PC-9 (cell line): ENCODE results near the gene TDP2. TPM values are rescaled to one million over a fixed set of nuclear protein-coding genes. Genes with fewer than 3 reads are reported as not detected.

Source experiments
- BruUV-seq: library from RNA; stranded (reverse); fragments of 400-500 nt; replicated peaks from 2 replicates; lab custom pipeline; 2021; lab: Mats Ljungman, UMichigan
- CTCF ChIA-PET: fragments of 300-600 bp; sonication (Branson Sonifier 250); formaldehyde crosslinking; loops from one replicate; lab custom pipeline; 2022; ENCODE audit warnings: antibody characterized with exemption; lab: Charles Lee
- POLR2A ChIA-PET: fragments of 300-600 bp; sonication (Branson Sonifier 250); formaldehyde crosslinking; loops from one replicate; lab custom pipeline; 2022; ENCODE audit warnings: antibody characterized with exemption; ENCODE audit not compliant: unreplicated experiment; lab: Charles Lee
- DNase-seq, 2 experiments: peaks; one replicate each; pipeline versions ENCODE4 v3.0.0 to v3.0.0-alpha.2; 2015 to 2022; ENCODE audit warnings: mixed read lengths in 1 of 2
- H2AFZ ChIP-seq: fragments of 200-600 bp; sonication (generic); 2 replicates; pipeline ENCODE4 v1.8.1; 2017; ENCODE audit warnings: antibody characterized with exemption
- H3F3A ChIP-seq: fragments of 200-600 bp; sonication (generic); 2 replicates; pipeline ENCODE4 v1.8.1; 2017; ENCODE audit warnings: antibody characterized with exemption, mild to moderate bottlenecking, low read depth; ENCODE audit not compliant: insufficient read depth
- H3K27ac ChIP-seq: fragments of 200-600 bp; sonication (generic); 2 replicates; pipeline ENCODE4 v1.6.1; 2016; ENCODE audit warnings: mixed run types
- H3K27me3 ChIP-seq: fragments of 200-600 bp; sonication (generic); 2 replicates; pipeline ENCODE4 v1.6.1; 2016; ENCODE audit warnings: low read depth, mixed run types; ENCODE audit not compliant: insufficient read depth
- H3K36me3 ChIP-seq: fragments of 200-600 bp; sonication (generic); 2 replicates; pipeline ENCODE4 v1.6.1; 2016; ENCODE audit warnings: low read depth, mixed run types
- H3K4me1 ChIP-seq: fragments of 200-600 bp; sonication (generic); replicated peaks from 2 replicates; pipeline ENCODE4 v1.6.1; 2016; ENCODE audit warnings: mixed run types; ENCODE audit not compliant: insufficient read depth
- H3K4me2 ChIP-seq: fragments of 200-600 bp; sonication (generic); 2 replicates; pipeline ENCODE4 v1.6.1; 2017; ENCODE audit warnings: mixed run types
- H3K4me3 ChIP-seq: fragments of 200-600 bp; sonication (generic); 2 replicates; pipeline ENCODE4 v1.6.1; 2016; ENCODE audit warnings: mixed run types
- H3K79me2 ChIP-seq: fragments of 200-600 bp; sonication (generic); 2 replicates; pipeline ENCODE4 v1.6.1; 2017; ENCODE audit warnings: low read depth, mixed run types
- H3K9me2 ChIP-seq: fragments of 200-600 bp; sonication (generic); 2 replicates; pipeline ENCODE4 v1.8.1; 2017; ENCODE audit warnings: mild to moderate bottlenecking; ENCODE audit not compliant: insufficient read depth
- H3K9me3 ChIP-seq: fragments of 200-600 bp; sonication (generic); 2 replicates; pipeline ENCODE4 v1.8.1; 2016; ENCODE audit warnings: low read depth; ENCODE audit not compliant: insufficient read depth
- H4K20me1 ChIP-seq: fragments of 200-600 bp; sonication (generic); 2 replicates; pipeline ENCODE4 v1.8.1; 2017; ENCODE audit not compliant: insufficient read depth
- CTCF ChIP-seq: fragments of 200-600 bp; sonication (generic); conservative IDR thresholded peaks from 2 replicates; pipeline ENCODE4 v1.6.1; 2017; ENCODE audit warnings: mixed run types, antibody characterized with exemption, mild to moderate bottlenecking, moderate library complexity
- EZH2 ChIP-seq: fragments of 200-600 bp; sonication (generic); IDR thresholded peaks from 2 replicates; pipeline ENCODE4 v1.8.0; 2017; ENCODE audit warnings: antibody characterized with exemption, low read depth
- intact Hi-C: fragments of 100-400 bp; cut with micrococcal nuclease; formaldehyde crosslinking; loops from one replicate; pipeline ENCODE4 v1.10.0; 2022; ENCODE audit not compliant: unreplicated experiment
- total RNA-seq: library from RNA; stranded (reverse); gene quantifications from 2 replicates; pipeline ENCODE4 v1.2.3, GENCODE V29; 2021

Gene TDP2
- total RNA-seq, 1 experiment from 2014 or later = 95.8 TPM

GRCh38 chr6:24610672-24611071, 56.0 kb downstream of the TDP2 start:
- Histone ChIP-seq H3K9me3 (no peaks in the 10 kb centered on the region), H3K9me2 (no peaks in the 10 kb centered on the region), H4K20me1 (no peaks in the 10 kb centered on the region), H3K4me1 (no peaks in the 10 kb centered on the region), H3K4me3 (no peak overlapping the region), H2AFZ (no peak overlapping the region), H3K36me3 (no peaks in the 10 kb centered on the region), H3F3A (peaks cover 3% of the 10 kb centered on the region; the same call in 1 of the 2 replicates), H3K27ac (no peak overlapping the region), H3K79me2 (no peaks in the 10 kb centered on the region), H3K27me3 (no peaks in the 10 kb centered on the region), H3K4me2 (no peak overlapping the region)
- no peak for TF ChIP-seq EZH2
- TF ChIP-seq CTCF = no peak
- ChIA-PET POLR2A (no interaction called here), CTCF (no interaction called here)
- DNase-seq = no peak
- BruUV-seq = no TSS peak
- intact Hi-C loops = no loop called here

GRCh38 chr6:24607310-24608105, 59.2 kb downstream of the TDP2 start:
- Histone ChIP-seq H2AFZ (no peak overlapping the region), H3K9me3 (no peaks in the 10 kb centered on the region), H3K4me2 (no peak overlapping the region), H3K4me1 (no peaks in the 10 kb centered on the region), H3K36me3 (no peaks in the 10 kb centered on the region), H3K79me2 (no peaks in the 10 kb centered on the region), H3K27ac (no peak overlapping the region), H3K9me2 (no peaks in the 10 kb centered on the region), H3F3A (no peaks in the 10 kb centered on the region), H4K20me1 (no peaks in the 10 kb centered on the region), H3K4me3 (no peak overlapping the region), H3K27me3 (no peaks in the 10 kb centered on the region)
- POLR2A ChIA-PET = no interaction called here
- TF ChIP-seq CTCF = no peak
- no peak for TF ChIP-seq EZH2
- intact Hi-C loops = no loop called here
- DNase-seq = no peak
- CTCF ChIA-PET = no interaction called here
- BruUV-seq = no TSS peak

GRCh38 chr6:24606200-24606930, 60.3 kb downstream of the TDP2 start:
- Histone ChIP-seq H3K4me3 (no peak overlapping the region), H3K4me2 (no peak overlapping the region), H3K79me2 (no peaks in the 10 kb centered on the region), H3K9me3 (no peaks in the 10 kb centered on the region), H3K9me2 (no peaks in the 10 kb centered on the region), H3K27ac (no peak overlapping the region), H4K20me1 (no peaks in the 10 kb centered on the region), H3K4me1 (no peaks in the 10 kb centered on the region), H3K27me3 (no peaks in the 10 kb centered on the region), H2AFZ (no peak overlapping the region), H3F3A (0 out of 2 replicates have a peak, but pooled peaks cover 4% of the 10 kb centered on the region), H3K36me3 (no peaks in the 10 kb centered on the region)
- no peak for DNase-seq
- no TSS peak for BruUV-seq
- TF ChIP-seq EZH2 = no peak
- TF ChIP-seq CTCF = no peak
- intact Hi-C loops = no loop called here
- ChIA-PET POLR2A (interaction anchor here (0.7 kb wide), 1 partner anchor 24 kb away, joined by 3 read pairs; no protein-coding TSS in a partner anchor), CTCF (interaction anchor here (1.0 kb wide), 1 partner anchor 21 kb away, joined by 8 read pairs; no protein-coding TSS in a partner anchor)
